HG03139 (cell line): ENCODE data around the gene LANCL3.

Experiments used
- ATAC-seq: cut with Tn5 transposase; IDR thresholded peaks from one replicate; pipeline ENCODE4 v1.9.1; 2021; ENCODE audit not compliant: unreplicated experiment

The LANCL3 gene

DNA sequence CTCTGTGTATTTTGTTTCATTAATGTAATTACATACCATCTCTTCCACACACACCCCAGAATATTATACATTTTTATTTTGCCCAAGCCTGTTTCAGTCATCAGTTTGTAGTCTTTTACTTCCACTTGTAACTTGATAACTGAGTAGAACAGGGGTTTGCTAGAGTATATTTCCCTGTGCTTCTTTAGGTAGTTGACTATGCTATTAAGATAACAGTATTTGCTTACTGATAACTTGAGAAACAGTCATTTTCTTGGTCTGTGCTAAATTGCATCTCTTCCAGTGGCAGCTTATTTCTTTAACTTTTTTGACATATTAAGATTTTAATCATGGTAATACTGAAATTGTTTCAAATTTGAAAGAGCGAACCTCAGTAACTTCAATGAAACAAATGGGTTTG, 107.1 kb downstream of the LANCL3 start:
- no peak for ATAC-seq

- ATAC-seq: no peak
These were observed 107.8 kb downstream of the LANCL3 start for GRCh38 chrX:37679230-37679629.

- ATAC-seq: no peak
These were observed 108.4 kb downstream of the LANCL3 start for GRCh38 chrX:37679888-37680287.

- ATAC-seq: no peak
These were observed 113.0 kb downstream of the LANCL3 start for GRCh38 chrX:37684426-37684825.

DNA sequence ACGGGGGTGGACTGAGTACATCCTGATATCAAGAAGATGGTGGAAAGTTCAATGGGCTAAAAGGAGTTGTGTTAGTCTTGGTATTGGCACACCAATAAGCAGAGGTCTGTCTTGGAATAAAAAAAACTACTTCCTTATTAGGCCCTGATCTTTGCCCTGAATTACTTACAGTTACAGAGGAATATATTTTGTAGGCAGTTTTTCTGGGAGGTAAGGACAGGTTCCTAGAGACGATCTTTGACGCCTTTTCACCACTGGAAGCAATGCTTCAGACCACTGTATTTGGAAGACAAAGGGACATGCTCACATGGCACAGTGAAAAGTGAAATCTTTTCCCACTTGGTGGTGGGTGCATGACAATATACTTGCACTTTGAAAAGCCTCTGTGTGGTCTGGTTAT, 113.5 kb downstream of the LANCL3 start:
- ATAC-seq: no peak

- ATAC-seq: no peak
These were observed 114.2 kb downstream of the LANCL3 start, which contains the start of gene XK for GRCh38 chrX:37685381-37686359. TSS of gene XK (plus strand) at chrX:37685791. CDS start at chrX:37685962, 171 bp downstream.

DNA sequence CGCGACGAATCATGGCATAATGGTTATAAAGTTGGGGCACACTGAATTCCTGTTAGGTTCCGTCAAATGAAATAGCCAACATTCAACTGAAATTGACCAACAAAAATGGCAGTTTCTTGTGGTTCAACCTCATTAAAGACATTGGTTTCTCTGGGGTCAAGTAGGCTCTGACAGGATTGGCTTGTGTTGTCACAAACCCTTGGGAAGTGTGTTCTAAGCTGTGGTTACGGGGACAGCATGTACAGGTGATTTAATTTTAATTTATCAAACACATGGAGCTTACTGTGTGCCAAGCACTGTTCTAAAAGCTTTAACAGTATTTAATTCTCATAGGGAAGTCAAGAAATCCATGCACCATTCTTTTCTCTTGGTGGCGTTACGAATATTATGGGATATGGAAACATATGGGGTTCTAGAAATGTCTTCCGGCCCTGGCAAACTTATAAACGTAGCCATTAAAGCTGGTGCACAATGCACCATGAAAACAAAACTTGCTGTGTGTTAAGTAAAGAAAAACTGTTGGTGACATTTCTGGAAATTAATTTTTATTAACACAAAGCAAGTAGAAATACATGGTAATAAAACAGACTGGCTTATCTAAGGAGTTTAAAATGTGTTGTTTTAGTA, 115.0 kb downstream of the LANCL3 start:
- no peak for ATAC-seq

- no peak for ATAC-seq
These were observed 115.5 kb downstream of the LANCL3 start for GRCh38 chrX:37686996-37687395.

DNA sequence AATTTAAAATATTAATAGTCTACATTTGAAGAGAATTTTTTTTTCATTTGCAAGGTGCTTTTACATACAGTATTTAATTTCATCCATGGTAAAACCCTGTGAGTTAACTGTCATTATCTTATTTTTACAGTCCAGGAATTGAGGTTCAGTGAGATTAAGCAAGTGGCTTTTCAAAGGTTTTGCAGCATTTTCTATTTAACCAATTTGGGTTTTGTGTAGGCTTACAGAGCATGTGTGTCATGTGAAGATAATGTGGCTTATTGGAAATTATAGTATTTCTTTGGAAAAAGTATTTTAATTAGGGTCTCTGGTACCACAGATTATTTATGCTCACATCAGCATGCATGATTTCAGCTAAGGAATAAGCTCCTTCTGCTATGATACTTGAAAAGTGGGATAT, 118.7 kb downstream of the LANCL3 start:
- ATAC-seq: no peak

- no peak for ATAC-seq
These were observed 121.5 kb downstream of the LANCL3 start for GRCh38 chrX:37692918-37693317.

- ATAC-seq: no peak
These were observed 125.8 kb downstream of the LANCL3 start for GRCh38 chrX:37697169-37697760.

DNA sequence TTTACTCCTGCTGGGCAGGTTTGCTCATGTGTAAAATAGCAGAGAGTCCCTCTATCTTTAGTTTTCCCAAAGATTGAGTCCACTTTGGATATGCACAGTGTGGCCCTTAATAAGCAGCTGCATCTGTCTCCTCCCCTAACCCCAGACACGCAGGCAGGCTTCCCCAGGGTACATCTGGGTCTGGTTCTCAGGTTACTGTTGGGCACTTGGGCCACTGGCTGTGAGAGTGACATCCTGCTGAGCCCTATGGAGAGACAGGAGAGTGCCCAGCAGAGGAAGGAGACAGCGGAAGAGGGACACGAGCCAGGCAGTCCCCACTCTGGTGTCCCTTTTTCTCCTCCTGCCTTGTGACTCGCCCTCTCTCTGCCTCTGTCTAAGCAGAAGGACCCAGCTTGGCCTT, 130.1 kb downstream of the LANCL3 start:
- no peak for ATAC-seq

- no peak for ATAC-seq
These were observed 140.5 kb downstream of the LANCL3 start for GRCh38 chrX:37711991-37712390.

- ATAC-seq: no peak
These were observed 141.0 kb downstream of the LANCL3 start for GRCh38 chrX:37712458-37712857.

- no peak for ATAC-seq
These were observed 143.0 kb downstream of the LANCL3 start for GRCh38 chrX:37714479-37714878.

DNA sequence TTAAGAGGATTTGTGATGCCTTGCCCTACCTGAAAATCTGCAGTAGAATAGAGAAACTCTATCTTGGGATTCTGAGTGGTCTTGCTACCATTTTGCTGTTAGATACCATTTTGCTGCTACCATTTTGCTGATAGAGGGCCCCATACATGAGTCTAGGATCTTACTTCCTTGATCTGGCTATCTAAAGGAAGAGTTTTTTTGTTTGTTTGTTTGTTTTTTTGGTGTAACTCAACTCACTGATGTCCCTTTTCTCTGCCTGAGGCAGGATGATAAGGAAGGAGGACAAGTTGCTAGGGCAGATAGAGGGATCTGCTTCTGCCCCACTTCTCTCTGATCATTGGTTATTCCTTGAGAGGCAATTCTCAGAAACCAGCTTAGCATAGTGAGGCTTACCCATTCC, 145.1 kb downstream of the LANCL3 start:
- no peak for ATAC-seq

- ATAC-seq: no peak
These were observed 146.2 kb downstream of the LANCL3 start for GRCh38 chrX:37717708-37718107.

- ATAC-seq: no peak
These were observed 151.1 kb downstream of the LANCL3 start for GRCh38 chrX:37722595-37722994.

- ATAC-seq: no peak
These were observed 154.9 kb downstream of the LANCL3 start for GRCh38 chrX:37726346-37726745.
